Measurements from ENCODE around the gene ACACA. TPM values are rescaled to one million over a fixed set of nuclear protein-coding genes. Genes with fewer than 3 reads are reported as not detected.
"Not testable (repeated sequence)": the region's sequence is repeated elsewhere in the genome, so short reads cannot be mapped to it uniquely, and the experiment has no call there.

The ACACA gene
- total RNA-seq, 2 donors from 2014 or later = 37.3 to 39.1 TPM

- intact Hi-C loops (cut with DNase I) = no loop called here
- DNase-seq (ENCODE audit: low spot score) = no peak
Observed at GRCh38 chr17:37160944-37161343, 245.7 kb downstream of the ACACA start.

GRCh38 chr17:37158290-37158689 is 248.3 kb downstream of the ACACA start:
- DNase-seq (ENCODE audit: low spot score) = no peak
- intact Hi-C loops (cut with DNase I) = no loop called here

GRCh38 chr17:37148156-37148555 is 258.5 kb downstream of the ACACA start:
- intact Hi-C loops (cut with DNase I) = no loop called here
- no peak for DNase-seq (ENCODE audit: low spot score)

- no peak for DNase-seq (ENCODE audit: low spot score)
- intact Hi-C loops (cut with DNase I) = no loop called here
Observed at GRCh38 chr17:37147301-37147812, 259.3 kb downstream of the ACACA start.

GRCh38 chr17:37146086-37147064 is 260.3 kb downstream of the ACACA start:
- DNase-seq (ENCODE audit: low spot score) = no peak
- intact Hi-C loops (cut with DNase I) = no loop called here

- intact Hi-C loops (cut with DNase I) = loop anchor here in 1 of 2 donors (5.0 kb wide), 1 partner anchor 492 kb away; no protein-coding TSS in a partner anchor
- no peak for DNase-seq (ENCODE audit: low spot score)
Observed at GRCh38 chr17:37144075-37144701, 262.4 kb downstream of the ACACA start.

- not testable (repeated sequence) for DNase-seq (ENCODE audit: low spot score)
- intact Hi-C loops (cut with DNase I) = loop anchor here in 1 of 2 donors (5.0 kb wide), 1 partner anchor 491 kb away; no protein-coding TSS in a partner anchor
Observed at GRCh38 chr17:37143558-37143957, 263.1 kb downstream of the ACACA start.

GRCh38 chr17:37142294-37142896 is 264.2 kb downstream of the ACACA start:
- DNase-seq (ENCODE audit: low spot score) = no peak
- intact Hi-C loops (cut with DNase I) = loop anchor here in 1 of 2 donors (5.0 kb wide), 1 partner anchor 490 kb away; no protein-coding TSS in a partner anchor

GRCh38 chr17:37138571-37139120 is 268.0 kb downstream of the ACACA start:
- DNase-seq (ENCODE audit: low spot score) = no peak
- intact Hi-C loops (cut with DNase I) = no loop called here

- intact Hi-C loops (cut with DNase I) = no loop called here
- DNase-seq (ENCODE audit: low spot score) = no peak
Observed at GRCh38 chr17:37137906-37138514, 268.6 kb downstream of the ACACA start.

GRCh38 chr17:37137070-37137610 is 269.5 kb downstream of the ACACA start:
- DNase-seq (ENCODE audit: low spot score) = no peak
- intact Hi-C loops (cut with DNase I) = no loop called here

- no peak for DNase-seq (ENCODE audit: low spot score)
- intact Hi-C loops (cut with DNase I) = no loop called here
Observed at GRCh38 chr17:37135576-37135975, 271.1 kb downstream of the ACACA start.

- no peak for DNase-seq (ENCODE audit: low spot score)
- intact Hi-C loops (cut with DNase I) = no loop called here
Observed at GRCh38 chr17:37134050-37134449, 272.6 kb downstream of the ACACA start.

- DNase-seq (ENCODE audit: low spot score) = no peak
- intact Hi-C loops (cut with DNase I) = no loop called here
Observed at GRCh38 chr17:37133136-37133535, 273.5 kb downstream of the ACACA start.

- intact Hi-C loops (cut with DNase I) = no loop called here
- no peak for DNase-seq (ENCODE audit: low spot score)
Observed at GRCh38 chr17:37131669-37132611, 274.7 kb downstream of the ACACA start.

GRCh38 chr17:37130984-37131446 is 275.6 kb downstream of the ACACA start:
- DNase-seq (ENCODE audit: low spot score) = no peak
- intact Hi-C loops (cut with DNase I) = no loop called here

- DNase-seq (ENCODE audit: low spot score) = no peak
Observed at GRCh38 chr17:37124821-37125173, 281.8 kb downstream of the ACACA start.

More at GRCh38 chr17:37124821-37125173, 281.8 kb downstream of the ACACA start:
- intact Hi-C loops (cut with DNase I) = no loop called here

Data from posterior vena cava (tissue), 2 donors.